GM19035 (cell line): ENCODE data around the gene FERMT1.
A peak's percentile ranks its signal among the peaks of the same experiment; 100 is the strongest.

Source experiments
- ATAC-seq: cut with Tn5 transposase; IDR thresholded peaks from one replicate; pipeline ENCODE4 v1.9.1; 2021; ENCODE audit not compliant: unreplicated experiment

Gene FERMT1

DNA sequence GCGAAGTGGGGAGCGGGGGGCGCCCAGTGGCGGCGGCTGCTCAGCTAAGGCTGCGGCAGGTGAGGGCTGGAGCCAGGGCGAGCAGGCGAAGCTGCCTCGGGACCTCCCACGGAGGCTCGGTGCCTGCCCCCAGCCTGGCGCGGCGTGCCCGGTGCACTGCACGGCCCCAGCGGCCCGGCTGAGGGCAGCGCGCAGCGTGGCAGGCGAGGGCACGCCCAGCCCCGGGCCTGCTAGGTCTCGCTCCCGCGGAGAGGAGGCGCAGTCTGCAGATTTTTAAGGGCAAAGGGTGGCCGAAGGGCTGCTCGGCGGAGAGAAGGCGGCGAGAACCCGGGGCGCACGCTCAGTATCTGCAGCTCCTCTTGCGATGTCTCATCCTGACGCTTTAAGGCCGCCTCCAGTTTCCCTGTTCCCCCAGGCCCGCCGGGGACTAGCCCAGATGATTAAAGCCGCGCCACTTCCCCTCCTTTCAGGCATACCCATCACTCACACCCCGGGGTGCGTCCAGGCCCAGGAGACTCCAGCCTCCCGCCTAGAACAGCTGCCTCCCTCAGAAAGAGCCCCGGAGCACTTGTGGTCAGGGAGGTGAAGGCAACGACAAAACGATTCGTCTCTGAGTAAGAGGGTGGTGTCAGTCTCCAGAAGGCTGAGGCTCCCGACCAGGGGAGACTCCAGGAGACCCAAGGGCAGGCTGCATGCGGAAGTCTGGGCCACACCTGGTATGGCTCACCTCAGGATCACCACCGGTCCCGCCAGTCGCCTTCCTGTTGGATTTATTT is at the start of gene FERMT1:
Gene FERMT1, minus strand, starts transcription at position 158 of the 776 bp plus-strand sequence. CDS start 3,476 bp downstream, outside the sequence.
- peak; percentile 76 for ATAC-seq

DNA sequence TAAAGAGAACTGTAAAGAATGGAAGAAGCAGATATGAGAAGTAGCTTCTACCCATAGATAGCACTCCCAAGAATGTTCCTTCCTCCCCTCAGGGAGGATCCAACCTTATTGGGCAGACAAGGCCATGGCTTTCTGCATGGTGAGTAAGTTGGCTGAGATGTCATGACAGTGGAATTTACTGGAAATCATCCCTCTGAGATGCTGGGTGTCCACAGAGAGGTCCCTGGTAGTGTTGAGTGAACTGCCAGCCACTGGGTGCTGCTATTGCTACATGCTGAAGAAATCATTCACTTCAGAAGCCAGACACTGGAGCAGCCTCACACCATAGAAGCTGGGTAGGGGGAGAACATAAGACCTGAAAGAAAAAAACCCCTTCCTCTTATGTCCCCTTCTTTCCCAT is 46.4 kb upstream of the FERMT1 start:
- no peak for ATAC-seq

DNA sequence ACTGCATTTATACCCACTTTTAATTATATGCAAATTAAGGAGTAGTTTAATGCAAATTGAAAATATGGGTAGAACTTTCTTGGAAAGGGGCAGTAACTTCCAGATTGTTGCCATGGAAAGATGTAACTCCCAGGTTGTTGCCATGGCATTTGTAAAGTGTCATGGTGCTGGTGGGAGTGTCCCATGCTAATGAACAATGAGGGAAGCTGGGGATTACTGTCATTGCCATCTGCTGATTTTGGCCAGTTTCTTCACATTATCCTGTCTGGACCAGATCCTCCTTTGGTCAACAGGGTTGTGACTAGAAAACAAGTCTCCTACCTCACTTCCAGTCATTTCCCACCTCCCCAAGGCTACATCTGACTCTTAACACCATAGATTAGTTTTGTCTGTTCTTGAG is 45.4 kb upstream of the FERMT1 start:
- ATAC-seq = no peak

DNA sequence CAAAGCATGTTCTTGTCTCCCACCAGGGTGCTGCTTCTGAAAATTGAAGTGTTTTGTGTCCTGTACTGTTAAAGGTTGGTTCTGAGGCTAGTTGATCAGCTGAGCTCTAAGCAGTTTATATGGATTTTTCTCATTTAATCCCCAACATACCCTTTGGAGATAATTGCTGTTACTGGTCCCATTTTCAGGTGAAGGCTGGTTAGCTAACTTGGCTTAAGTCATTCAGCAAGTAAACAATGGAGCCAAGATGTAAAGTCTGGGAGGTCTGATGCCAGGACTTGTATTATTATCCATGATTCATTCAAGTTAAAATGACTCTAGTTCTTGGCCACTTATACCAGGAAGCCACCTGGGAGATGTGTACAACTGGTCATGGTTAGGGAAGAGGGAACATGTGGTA is 42.5 kb upstream of the FERMT1 start:
- no peak for ATAC-seq

DNA sequence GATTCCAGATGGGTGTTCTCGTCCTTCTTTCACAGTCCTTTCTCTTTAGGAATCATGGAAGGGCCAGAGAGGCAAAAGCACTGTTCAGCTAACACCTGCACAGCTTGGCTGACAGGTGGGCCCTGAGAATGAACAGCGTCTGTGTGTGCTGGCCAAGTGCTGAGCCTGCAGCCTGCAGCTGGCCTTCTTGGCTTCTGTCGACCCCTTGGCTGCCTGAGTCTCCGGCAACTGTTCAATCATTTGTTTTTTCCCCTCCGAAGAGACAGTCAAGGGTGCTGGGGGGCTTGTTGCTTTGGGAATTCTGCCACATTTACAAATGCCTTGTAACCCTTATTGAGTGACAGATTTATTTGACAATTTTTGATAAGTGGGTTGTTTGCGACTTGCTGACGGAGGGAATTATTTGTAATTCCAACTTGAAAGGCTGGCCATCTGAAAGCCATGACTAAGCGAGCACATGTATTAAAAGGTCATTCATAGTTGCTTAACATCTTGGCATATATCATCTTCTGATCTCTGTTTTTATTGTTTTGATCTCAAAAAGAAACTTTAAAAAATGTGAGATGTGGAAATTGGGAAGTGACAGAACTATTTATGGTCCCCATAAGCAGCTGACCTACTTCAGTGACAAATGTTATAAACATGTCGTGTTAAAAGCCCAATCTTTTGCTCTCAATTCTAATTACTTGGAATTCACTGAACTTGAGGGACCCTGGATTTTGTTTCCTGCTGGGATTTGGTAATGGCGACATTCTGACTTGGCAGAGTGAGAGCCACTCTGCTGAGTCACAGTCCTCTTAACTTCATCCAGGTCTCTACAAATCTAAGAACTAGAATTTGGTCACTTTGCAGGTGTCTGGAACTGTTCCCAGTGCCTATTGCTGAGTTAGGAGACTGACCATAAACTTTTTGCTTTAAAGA is 41.9 kb upstream of the FERMT1 start:
- ATAC-seq = no peak

GRCh38 chr20:6160736-6161135 is 37.9 kb upstream of the FERMT1 start:
- no peak for ATAC-seq

DNA sequence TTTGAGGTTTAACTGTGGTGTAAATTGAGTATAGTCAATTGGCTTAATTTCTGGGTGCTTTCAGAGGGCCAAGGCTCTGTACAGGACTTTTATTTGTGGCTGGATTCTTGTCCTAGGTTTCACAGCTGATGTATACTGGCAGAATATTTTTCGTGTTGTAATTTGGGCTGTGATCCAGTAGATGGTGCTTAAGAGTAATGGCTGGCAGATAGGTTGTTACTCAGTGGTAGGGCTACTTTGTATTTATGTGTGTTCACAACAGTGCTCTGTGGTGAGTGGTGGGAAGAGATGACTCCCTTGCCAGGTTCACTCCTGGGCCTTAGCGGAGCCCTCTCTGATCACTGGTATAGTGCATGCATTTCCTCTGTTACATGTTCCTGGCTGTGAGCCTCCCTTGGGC is 34.5 kb upstream of the FERMT1 start:
- no peak for ATAC-seq

DNA sequence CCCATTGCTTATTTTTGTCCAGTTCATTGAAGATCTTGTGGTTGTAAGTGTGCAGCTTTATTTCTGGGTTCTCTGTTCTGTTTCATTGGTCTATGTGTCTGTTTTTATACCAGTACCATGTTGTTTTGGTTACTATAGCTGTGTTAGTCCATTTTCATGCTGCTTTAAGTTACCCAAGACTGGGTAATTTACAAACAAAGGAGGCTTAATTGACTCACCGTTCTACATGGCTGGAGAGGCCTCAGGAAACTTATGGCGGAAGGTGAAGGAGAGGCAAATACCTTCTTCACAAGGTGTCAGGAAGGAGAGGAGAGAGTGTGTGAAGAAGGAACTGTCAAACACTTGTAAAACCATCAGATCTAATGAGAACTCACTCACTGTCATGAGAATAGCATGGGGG is 29.9 kb upstream of the FERMT1 start:
- no peak for ATAC-seq

- ATAC-seq = no peak
These were observed 25.2 kb upstream of the FERMT1 start for GRCh38 chr20:6148073-6148472.

GRCh38 chr20:6142348-6142993 is 19.6 kb upstream of the FERMT1 start:
- no peak for ATAC-seq

DNA sequence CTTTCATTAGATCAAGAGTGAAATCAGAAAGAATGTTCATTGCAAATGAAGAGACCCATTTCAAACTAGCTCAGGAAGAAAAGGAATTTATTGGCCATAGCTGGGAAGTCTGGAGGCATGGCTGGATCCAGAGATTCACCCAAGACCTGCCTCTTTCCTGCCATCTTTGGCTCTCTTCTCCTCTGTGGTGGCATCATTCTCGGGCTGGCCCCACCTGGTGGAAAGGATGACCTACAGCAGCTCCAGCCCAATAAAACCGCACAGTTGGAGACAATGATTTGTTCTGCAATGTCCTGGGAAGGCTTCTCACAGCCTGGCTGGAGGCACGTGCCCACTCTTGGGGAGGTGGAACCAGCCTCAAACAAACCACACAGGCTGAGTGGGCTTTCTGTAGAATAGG is 18.1 kb upstream of the FERMT1 start:
- no peak for ATAC-seq

DNA sequence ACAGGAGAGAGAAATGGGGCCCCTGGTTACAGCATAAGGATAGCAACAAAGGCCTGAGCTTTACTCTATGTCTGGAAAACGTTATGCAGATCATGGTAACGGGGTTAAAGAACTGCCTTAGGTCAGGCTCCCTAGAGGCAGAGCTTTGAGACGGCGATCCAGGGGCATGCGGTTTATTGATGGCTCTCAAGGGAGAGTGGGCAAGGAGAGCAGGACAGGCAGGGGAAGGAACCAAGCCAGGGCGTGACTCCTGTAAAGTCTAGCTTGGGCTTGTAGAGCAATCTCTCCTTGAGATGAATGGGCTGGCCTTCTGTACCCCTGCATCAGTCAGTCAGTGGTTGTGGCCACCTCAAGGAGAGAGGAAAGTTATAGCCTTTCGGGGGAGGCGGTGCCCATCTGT is 12.5 kb upstream of the FERMT1 start:
- no peak for ATAC-seq

GRCh38 chr20:6134592-6134991 is 11.8 kb upstream of the FERMT1 start:
- ATAC-seq = no peak

- ATAC-seq = no peak
These were observed 7.2 kb upstream of the FERMT1 start for GRCh38 chr20:6130045-6130444.

DNA sequence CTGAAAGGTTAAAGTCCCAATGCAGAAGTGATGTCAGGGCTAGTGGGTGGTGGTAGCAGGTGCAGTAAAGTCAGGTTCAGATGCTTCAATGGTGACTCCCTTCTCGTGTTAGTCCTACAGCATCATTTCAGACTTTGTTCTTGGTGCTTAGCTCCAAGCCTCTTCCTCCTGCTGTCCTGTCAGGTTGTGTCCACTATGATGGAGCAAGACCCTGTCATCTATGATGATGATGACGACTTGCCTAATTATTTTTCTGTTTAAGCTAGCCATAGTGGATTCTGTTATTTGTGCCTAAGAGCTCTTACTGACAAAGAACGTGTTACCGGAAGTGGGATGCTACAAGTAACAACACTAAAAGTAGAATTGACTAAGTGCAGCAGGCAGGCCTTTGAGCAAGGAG is 5.0 kb upstream of the FERMT1 start:
- ATAC-seq = no peak

DNA sequence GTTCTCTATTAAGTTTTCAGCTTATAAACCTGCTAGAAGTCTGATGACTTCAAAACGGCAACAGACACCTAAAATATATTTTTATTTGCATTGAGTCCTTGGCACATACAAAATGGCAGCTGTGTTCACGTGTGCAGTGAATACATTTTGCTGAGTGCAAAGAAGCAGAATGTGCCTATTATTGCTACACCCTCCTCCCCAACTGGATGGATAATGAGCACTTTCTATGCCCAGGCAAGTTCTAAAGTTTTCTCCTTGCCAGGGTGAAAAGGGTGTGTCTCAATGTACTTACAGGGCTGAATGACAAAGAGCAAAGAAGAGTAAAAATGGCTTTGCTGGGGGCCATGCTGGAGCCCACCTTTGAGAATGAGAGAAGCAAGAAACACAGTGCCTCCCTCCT is 4.0 kb upstream of the FERMT1 start:
- no peak for ATAC-seq

GRCh38 chr20:6123649-6124014 is 802 bp upstream of the FERMT1 start:
- no peak for ATAC-seq

DNA sequence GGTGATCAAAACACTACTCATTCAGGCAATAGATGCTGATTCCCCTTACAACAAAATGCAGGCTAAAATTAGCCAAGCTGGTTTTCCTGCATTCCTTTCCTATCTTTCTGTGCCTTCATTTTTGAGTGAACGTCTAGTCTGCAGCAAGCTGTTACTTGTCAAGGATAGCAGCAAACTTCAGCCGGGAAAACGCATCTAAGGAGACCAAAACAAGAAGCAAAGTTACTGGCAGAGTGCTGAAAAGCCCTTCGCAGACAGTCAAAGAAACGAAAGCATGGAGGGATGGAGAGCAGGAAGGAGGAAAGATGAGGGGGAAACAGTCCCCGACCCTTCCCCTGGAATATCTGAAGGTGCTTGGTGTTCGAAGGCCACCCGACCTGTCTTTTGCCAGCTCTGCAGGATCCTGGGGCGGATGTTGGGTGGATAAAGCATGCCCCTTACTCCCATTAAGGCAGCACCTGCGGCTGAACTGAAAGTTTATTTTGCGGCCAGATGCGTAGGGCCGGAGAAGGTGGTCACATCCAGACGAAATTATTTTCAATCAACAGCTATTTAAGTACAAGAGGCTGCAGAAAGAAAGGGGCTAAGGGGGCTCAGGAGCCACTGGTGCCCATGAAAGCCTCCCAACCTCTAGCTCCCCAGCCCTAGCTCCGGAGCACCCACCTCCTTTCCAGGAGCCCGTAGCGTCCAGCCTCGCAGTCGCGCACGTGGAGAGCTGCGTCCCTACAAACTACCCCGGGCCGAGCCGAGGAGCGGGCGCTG is 538 bp downstream of the FERMT1 start:
- ATAC-seq = peak; percentile 40

- no peak for ATAC-seq
These were observed 1.3 kb downstream of the FERMT1 start for GRCh38 chr20:6121504-6121903.

DNA sequence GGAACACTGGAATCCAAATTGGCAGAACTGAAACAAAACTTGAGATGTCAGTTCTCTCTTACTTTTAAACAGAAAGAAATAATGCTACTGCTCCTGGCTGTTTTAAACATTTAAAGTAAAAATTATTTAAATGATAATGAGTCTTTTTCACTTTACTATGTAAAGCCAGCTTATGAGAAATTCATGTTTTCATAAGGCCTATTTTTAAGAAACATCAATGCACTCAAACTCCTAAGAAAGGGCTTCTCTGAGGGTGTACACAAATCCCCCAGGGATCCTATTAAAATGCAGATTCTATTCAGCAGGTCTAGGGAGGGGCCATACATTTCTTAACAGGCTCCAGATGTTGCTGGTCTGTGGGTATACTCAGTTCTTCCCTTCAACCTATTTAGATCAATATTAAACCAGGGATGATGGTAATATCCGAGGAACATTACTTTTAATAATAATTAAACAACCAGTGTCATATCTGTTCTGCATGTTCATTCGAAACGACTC is 2.3 kb downstream of the FERMT1 start:
- no peak for ATAC-seq

- no peak for ATAC-seq
These were observed 6.1 kb downstream of the FERMT1 start for GRCh38 chr20:6116758-6117157.
